ENCODE measurements around the gene PFDN4. TPM values are rescaled to one million over a fixed set of nuclear protein-coding genes. Genes with fewer than 3 reads are reported as not detected.

The PFDN4 gene
- total and polyA plus RNA-seq, 12 donors: 21.9 to 56.3 (median 30.7) TPM

DNA sequence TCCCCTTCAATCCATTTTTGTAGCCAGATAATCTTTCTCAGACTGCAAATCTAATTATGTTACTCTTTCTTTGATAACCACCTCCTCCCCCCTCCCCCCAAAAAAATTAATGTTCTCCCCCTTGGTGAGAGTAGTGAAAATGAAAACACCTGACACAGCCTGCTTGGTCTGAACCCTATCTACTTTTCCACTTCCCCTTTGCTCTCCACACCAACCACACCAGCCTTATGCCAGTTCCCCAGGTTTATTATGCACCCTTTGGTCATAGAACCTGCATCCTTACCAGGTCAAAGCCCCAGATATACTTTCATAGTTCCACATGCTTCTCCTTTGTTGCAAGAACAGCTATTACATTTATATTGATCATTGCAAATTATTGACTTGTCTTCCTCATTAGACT, 19.4 kb downstream of the PFDN4 start:
- Histone ChIP-seq H3K9me3 (peaks cover 0 to 12% (median 0%) of the 10 kb centered on the region in 11 donors), H3K36me3 (no peaks in the 10 kb centered on the region), H3K4me3 (no peak overlapping the region), H3K27me3 (no peaks in the 10 kb centered on the region), H3K27ac (no peak overlapping the region), H3K4me1 (peaks cover 0 to 5% (median 0%) of the 10 kb centered on the region in 9 donors)
- ATAC-seq (no peak), DNase-seq (no peak)
- intact Hi-C loops (cut with DNase I): loop anchor here in 2 of 10 donors (10.0 kb wide), 2 partner anchors 238 to 248 kb away; partner anchors contain the start of gene DOK5 (in 1 of the 2)
- TF ChIP-seq, protein P1, sequence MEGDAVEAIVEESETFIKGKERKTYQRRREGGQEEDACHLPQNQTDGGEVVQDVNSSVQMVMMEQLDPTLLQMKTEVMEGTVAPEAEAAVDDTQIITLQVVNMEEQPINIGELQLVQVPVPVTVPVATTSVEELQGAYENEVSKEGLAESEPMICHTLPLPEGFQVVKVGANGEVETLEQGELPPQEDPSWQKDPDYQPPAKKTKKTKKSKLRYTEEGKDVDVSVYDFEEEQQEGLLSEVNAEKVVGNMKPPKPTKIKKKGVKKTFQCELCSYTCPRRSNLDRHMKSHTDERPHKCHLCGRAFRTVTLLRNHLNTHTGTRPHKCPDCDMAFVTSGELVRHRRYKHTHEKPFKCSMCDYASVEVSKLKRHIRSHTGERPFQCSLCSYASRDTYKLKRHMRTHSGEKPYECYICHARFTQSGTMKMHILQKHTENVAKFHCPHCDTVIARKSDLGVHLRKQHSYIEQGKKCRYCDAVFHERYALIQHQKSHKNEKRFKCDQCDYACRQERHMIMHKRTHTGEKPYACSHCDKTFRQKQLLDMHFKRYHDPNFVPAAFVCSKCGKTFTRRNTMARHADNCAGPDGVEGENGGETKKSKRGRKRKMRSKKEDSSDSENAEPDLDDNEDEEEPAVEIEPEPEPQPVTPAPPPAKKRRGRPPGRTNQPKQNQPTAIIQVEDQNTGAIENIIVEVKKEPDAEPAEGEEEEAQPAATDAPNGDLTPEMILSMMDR (IDR thresholded peaks at IDR 0.05): no peak

DNA sequence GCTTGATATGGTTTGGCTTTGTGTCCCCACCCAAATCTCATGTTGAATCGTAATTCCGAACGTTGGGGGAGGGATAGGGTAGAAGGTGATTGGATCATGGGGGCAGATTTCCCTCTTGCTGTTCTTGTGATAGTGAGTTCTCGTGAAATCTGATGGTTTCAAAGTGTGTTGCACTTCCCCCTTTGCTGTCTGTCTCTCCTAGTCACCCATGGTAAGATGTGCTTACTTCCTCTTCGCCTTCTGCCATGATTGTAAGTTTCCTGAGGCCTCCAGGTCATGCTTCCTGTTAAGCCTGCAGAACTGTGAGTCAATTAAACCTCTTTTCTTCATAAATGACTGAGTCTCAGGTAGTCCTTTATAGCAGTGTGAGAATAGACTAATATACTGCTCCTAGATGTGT, 19.9 kb downstream of the PFDN4 start:
- ATAC-seq (no peak), DNase-seq (no peak)
- TF ChIP-seq, protein P1 (IDR thresholded peaks at IDR 0.05): no peak
- intact Hi-C loops (cut with DNase I): loop anchor here in 2 of 10 donors (10.0 kb wide), 2 partner anchors 237 to 247 kb away; partner anchors contain the start of gene DOK5 (in 1 of the 2)
- no peak overlapping the region for H3K27ac ChIP-seq
- no peak overlapping the region for H3K4me3 ChIP-seq
- no peaks in the 10 kb centered on the region for H3K4me1 ChIP-seq
- no peaks in the 10 kb centered on the region for H3K36me3 ChIP-seq
- H3K9me3 ChIP-seq: peaks cover 0 to 12% (median 0%) of the 10 kb centered on the region in 11 donors
- H3K27me3 ChIP-seq: no peaks in the 10 kb centered on the region
- WGBS, 2 donors: 94 to 95% methylated on average over 5 of the region's 5 CpGs

DNA sequence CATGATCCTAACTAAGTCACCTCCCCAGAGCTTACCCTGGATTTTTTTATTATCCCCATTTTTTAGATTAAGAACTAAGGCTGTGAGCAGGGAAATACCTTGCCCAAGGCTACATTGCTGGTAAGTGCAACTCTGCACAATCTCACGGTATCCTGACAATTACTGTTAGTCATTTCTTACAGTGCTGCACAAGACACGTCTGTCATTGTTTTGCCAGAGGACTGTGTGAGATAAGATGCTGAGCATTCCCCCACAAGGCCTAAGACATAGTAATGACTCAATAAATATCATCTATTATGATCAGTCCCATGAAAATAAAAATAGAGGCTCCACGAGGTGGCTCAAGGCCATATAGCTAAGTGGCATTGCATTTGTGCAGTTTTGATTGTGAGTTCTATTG, 21.0 kb downstream of the PFDN4 start:
- no peak for DNase-seq
- H3K27ac ChIP-seq: no peak overlapping the region
- TF ChIP-seq, protein P1 (IDR thresholded peaks at IDR 0.05): no peak
- H3K4me1 ChIP-seq: no peaks in the 10 kb centered on the region
- H3K9me3 ChIP-seq: peaks cover 0 to 12% (median 0%) of the 10 kb centered on the region in 11 donors
- 51 to 62% methylated on average over 3 of the region's 3 CpGs for WGBS, 2 donors
- no peaks in the 10 kb centered on the region for H3K36me3 ChIP-seq
- H3K27me3 ChIP-seq: no peaks in the 10 kb centered on the region
- intact Hi-C loops (cut with DNase I): loop anchor here in 2 of 10 donors (10.0 kb wide), 2 partner anchors 236 to 246 kb away; partner anchors contain the start of gene DOK5 (in 1 of the 2)
- H3K4me3 ChIP-seq: no peak overlapping the region
- ATAC-seq: no peak

DNA sequence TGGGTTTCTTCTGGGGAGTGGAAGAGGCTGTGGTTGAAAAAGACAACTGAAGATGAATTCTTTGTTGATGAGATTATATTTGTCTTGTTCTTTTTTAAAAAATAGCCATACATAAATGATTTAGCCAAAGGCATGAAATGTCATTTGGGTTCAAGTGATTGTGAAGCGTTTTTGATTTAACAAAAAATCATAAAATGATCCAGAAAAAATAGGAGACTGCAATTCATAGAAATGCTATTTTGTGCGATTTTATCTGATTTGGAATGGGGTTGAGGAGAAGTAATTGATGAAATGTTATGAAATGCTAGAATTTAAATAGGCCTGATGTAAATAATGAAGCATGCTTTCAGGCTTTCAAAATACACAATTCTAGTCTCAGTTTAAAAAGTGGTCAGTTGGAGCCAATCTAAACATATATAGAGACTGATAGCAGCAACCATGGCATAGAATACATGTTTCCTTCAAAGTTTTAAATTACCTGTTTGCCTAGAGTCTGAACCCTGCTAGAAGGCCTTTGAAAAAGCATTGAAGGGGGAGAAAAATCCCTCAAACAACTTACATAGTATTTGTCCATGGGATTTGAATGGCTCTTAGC, 21.8 kb downstream of the PFDN4 start:
- H3K36me3 ChIP-seq: no peaks in the 10 kb centered on the region
- H3K4me1 ChIP-seq: no peaks in the 10 kb centered on the region
- H3K27me3 ChIP-seq: no peaks in the 10 kb centered on the region
- intact Hi-C loops (cut with DNase I): loop anchor here in 2 of 10 donors (10.0 kb wide), 2 partner anchors 235 to 245 kb away; partner anchors contain the start of gene DOK5 (in 1 of the 2)
- no peak for DNase-seq
- TF ChIP-seq, protein P1 (IDR thresholded peaks at IDR 0.05): no peak
- no peak overlapping the region for H3K27ac ChIP-seq
- H3K4me3 ChIP-seq: no peak overlapping the region
- H3K9me3 ChIP-seq: peaks cover 0 to 12% (median 0%) of the 10 kb centered on the region in 11 donors
- WGBS, 2 donors: 87 to 92% methylated on average over 2 of the region's 2 CpGs
- no peak for ATAC-seq
